IMR-90 (cell line): ENCODE results near the gene ELL2.

ENCODE experiments used
- BHLHE40 ChIP-seq: fragments of 150-350 bp; IDR thresholded peaks from 2 replicates; pipeline ENCODE4 v1.6.1; 2016; ENCODE audit warnings: mild to moderate bottlenecking, low read depth, low read length
- CHD1 ChIP-seq: IDR thresholded peaks from 2 replicates; pipeline ENCODE4 v1.6.1; 2012; ENCODE audit warnings: low read depth, low read length, improper control_type of control experiment
- FOS ChIP-seq: fragments of 150-350 bp; IDR thresholded peaks from 2 replicates; pipeline ENCODE4 v1.6.1; 2016; ENCODE audit warnings: low read depth, low read length
- MAFK ChIP-seq: IDR thresholded peaks from 2 replicates; pipeline ENCODE4 v1.6.1; 2012; ENCODE audit warnings: low read depth, low read length, improper control_type of control experiment
- MXI1 ChIP-seq: IDR thresholded peaks from 2 replicates; pipeline ENCODE4 v1.6.1; 2012; ENCODE audit warnings: low read depth, mild to moderate bottlenecking, low read length, moderate library complexity, borderline replicate concordance
- POLR2A ChIP-seq: IDR thresholded peaks from 2 replicates; pipeline ENCODE4 v1.6.1; 2012; ENCODE audit warnings: mild to moderate bottlenecking, low read depth, low read length
- RAD21 ChIP-seq: IDR thresholded peaks from 2 replicates; pipeline ENCODE4 v1.6.1; 2012; ENCODE audit warnings: low read length, improper control_type of control experiment
- RFX5 ChIP-seq: IDR thresholded peaks from 2 replicates; pipeline ENCODE4 v1.8.0; 2012; ENCODE audit warnings: low read depth, mild to moderate bottlenecking, low read length, moderate library complexity
- SMC3 ChIP-seq: fragments of 150-350 bp; IDR thresholded peaks from 2 replicates; pipeline ENCODE4 v1.6.1; 2016; ENCODE audit warnings: low read depth, mild to moderate bottlenecking, antibody characterized with exemption, low read length, moderate library complexity
- TF ChIP-seq, protein P1 (sequence below): conservative IDR thresholded peaks from 2 replicates; pipeline ENCODE4 v1.5.1; 2012; ENCODE audit warnings: mild to moderate bottlenecking, low read depth, low read length, improper control_type of control experiment
- TF ChIP-seq, protein P2 (sequence below): fragments of 150-350 bp; IDR thresholded peaks from 2 replicates; pipeline ENCODE4 v1.6.1; 2017; ENCODE audit warnings: mild to moderate bottlenecking, antibody characterized with exemption, low read length, low read depth

DNA sequence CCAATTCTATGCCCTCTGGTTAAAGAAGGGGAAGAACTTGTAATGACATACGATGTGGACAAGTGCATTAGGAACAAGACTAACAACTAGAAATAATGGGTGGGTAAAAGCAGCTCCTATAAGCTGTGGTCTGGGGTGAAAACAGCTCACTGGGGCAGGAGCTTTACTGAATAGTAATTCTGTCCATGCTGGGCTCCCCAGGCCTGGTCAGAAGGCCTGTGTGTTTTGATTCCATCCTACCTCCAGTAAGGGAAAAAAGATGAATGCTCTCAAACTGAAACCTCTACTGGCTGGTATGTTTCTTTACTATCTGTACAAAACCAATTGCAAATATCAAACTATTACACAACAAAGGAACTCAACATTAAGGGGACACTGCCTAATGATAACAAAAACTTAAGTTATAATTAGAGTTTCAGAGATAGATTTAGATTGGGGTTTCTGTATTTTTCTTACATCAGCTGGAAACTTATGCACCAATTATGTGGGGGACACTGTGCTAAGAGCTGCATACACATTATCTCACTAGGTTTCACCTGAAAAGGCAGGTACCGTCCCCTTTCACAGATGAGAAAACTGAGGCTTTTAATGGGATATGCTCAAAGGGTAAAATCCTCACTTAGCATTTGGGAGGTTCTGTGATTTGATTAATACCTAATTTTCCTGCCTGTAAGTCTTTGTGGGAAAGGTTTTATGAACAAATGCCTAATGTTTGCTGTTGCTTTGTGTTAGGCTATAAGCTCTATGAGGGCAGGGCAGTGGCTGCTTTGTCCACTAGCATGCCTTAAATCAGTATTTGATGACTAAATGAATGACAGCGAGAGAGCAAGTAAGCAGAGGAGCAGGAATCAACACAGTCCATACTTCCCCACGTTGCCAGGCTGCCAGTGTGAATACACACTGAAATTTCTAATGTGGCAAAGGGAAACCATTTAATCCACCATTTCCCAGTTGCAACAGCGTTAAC, 53.6 kb downstream of the ELL2 start:
- TF ChIP-seq BHLHE40 (no peak), SMC3 (no peak), FOS (no peak), RAD21 (no peak), RFX5 (no peak), POLR2A (no peak), MXI1 (no peak), MAFK (no peak), CHD1 (no peak)
- TF ChIP-seq, protein P1, sequence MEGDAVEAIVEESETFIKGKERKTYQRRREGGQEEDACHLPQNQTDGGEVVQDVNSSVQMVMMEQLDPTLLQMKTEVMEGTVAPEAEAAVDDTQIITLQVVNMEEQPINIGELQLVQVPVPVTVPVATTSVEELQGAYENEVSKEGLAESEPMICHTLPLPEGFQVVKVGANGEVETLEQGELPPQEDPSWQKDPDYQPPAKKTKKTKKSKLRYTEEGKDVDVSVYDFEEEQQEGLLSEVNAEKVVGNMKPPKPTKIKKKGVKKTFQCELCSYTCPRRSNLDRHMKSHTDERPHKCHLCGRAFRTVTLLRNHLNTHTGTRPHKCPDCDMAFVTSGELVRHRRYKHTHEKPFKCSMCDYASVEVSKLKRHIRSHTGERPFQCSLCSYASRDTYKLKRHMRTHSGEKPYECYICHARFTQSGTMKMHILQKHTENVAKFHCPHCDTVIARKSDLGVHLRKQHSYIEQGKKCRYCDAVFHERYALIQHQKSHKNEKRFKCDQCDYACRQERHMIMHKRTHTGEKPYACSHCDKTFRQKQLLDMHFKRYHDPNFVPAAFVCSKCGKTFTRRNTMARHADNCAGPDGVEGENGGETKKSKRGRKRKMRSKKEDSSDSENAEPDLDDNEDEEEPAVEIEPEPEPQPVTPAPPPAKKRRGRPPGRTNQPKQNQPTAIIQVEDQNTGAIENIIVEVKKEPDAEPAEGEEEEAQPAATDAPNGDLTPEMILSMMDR = no peak
- TF ChIP-seq, protein P2, sequence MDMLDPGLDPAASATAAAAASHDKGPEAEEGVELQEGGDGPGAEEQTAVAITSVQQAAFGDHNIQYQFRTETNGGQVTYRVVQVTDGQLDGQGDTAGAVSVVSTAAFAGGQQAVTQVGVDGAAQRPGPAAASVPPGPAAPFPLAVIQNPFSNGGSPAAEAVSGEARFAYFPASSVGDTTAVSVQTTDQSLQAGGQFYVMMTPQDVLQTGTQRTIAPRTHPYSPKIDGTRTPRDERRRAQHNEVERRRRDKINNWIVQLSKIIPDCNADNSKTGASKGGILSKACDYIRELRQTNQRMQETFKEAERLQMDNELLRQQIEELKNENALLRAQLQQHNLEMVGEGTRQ = no peak
